HG03558 (cell line): ENCODE data around the gene ROPN1L.
"Not testable (repeated sequence)": the region's sequence is repeated elsewhere in the genome, so short reads cannot be mapped to it uniquely, and the experiment has no call there.

Experiments
- ATAC-seq: cut with Tn5 transposase; IDR thresholded peaks from one replicate; pipeline ENCODE4 v1.9.1; 2021; ENCODE audit warnings: moderate number of reproducible peaks; ENCODE audit not compliant: unreplicated experiment; ENCODE audit errors: extremely low read depth

Gene ROPN1L

DNA sequence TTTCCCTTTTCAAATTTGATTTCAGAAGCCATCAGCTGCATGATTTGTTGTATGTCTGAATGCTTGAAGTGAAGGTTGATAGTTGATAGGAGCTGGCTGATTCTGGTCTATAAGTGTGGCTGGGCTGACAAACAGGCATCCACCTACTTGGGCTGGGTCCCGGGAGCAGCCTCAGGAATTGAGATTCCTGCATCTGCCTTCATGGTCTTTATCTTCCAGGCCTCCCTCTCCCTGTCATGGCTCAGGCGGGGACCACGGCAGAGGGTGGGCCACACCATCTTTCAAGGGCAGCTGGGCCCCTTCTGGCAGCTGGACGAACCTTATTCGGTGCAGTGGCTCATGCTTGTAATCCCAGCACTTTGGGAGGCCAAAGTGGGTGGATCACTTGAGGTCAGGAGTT lies 55.9 kb downstream of the ROPN1L start:
- ATAC-seq = no peak

DNA sequence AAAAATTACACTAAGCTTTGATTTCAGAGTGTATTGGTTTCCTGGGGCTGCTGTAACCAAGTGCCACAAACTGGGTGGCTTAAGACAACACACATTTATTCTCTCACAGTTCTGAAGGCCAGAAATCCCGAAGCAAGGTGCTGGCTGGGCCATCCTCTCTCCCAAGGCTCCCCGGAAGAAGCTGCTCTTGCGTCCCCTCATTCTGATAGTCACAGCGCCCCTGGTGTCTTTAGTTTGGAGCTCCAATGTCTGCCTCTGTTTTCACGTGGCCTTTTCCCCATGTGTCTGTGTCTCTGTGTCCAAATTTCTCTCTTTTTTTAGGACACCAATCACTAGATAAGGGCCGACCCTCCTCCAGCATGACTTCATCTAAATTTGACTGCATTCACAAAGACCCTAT lies 56.7 kb downstream of the ROPN1L start:
- ATAC-seq = no peak

DNA sequence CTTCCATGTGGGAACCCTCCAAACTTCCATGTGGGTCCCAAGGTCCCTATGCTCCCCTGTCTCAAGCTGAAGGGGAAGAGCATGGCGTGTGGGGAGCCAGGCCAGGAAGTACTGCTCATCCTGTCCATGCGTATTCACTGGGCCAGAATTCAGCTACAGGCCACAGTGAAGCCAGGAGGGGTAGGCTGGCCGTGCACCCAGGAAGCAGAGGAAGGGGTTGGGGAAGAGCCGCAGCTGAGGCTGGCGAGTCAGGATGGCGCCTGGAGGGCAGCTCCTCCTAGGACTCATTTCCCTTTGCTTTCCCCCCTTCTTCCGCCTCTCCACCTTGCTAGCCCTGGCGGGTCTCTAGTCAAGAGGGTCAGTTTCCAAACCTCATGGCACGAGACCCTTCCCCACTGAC lies 57.4 kb downstream of the ROPN1L start:
- no peak for ATAC-seq

- ATAC-seq = no peak
Observed at GRCh38 chr5:10499776-10500175, 58.1 kb downstream of the ROPN1L start.

DNA sequence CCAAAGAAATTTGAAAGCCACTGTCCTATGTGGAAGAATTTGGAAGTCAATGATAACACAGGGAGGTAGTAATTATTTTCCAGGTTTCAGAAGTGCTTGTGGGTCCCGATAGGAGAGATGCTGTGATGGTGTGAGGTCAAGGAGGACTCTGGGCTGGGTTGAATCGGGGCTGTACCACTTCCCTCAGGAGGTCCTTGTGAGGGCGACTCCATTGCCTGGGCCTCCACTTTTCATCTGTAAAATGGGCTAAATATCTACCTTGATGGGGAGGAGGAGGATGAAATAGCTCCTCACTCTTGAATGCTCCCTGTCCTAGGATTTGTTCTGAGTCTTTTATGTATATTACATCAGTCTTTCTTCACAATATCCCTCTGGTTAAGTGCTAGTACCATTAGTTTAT lies 59.0 kb downstream of the ROPN1L start:
- ATAC-seq = no peak

- ATAC-seq = no peak
Observed at GRCh38 chr5:10501554-10502075, 59.9 kb downstream of the ROPN1L start.

GRCh38 chr5:10502130-10502529 lies 60.5 kb downstream of the ROPN1L start:
- no peak for ATAC-seq

DNA sequence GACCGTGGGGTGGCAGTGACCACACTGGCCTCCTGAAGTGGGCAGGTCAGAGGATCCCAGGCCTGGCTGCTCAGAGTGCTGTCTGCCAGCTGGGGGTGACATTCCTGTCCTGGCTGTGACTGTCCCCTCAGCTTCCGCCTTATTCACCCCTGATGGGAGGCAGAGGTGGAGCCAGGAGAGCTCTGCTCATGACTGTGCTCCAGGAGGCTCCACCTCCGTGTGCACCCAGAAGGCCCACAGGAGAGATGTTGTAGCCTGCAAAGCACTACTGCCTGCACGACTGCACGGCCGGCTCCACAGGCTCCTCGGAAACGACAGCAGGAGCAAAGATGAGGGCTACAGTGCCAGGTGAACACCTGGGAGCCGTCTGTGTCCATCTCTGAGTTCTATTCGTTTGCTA lies 60.9 kb downstream of the ROPN1L start:
- ATAC-seq = no peak

DNA sequence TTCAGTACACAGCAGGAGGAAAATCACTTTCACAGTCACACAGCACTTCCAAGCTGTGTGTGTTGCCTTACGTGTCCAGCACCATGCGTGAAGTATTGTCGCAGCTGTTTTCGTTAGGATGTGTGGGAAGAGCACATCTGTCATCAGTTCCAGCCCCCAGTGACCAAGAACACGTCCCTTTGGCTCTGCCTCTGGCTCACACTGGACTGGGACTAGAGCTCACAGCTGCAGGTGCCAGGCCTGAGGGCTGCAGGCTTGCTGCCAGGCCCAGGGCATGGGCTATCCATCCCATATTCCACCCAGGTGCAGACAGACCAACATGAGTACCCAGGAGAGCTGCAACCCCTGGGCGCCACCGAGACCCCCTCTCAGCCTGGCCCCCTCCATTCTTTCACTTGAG lies 61.6 kb downstream of the ROPN1L start:
- ATAC-seq = no peak

DNA sequence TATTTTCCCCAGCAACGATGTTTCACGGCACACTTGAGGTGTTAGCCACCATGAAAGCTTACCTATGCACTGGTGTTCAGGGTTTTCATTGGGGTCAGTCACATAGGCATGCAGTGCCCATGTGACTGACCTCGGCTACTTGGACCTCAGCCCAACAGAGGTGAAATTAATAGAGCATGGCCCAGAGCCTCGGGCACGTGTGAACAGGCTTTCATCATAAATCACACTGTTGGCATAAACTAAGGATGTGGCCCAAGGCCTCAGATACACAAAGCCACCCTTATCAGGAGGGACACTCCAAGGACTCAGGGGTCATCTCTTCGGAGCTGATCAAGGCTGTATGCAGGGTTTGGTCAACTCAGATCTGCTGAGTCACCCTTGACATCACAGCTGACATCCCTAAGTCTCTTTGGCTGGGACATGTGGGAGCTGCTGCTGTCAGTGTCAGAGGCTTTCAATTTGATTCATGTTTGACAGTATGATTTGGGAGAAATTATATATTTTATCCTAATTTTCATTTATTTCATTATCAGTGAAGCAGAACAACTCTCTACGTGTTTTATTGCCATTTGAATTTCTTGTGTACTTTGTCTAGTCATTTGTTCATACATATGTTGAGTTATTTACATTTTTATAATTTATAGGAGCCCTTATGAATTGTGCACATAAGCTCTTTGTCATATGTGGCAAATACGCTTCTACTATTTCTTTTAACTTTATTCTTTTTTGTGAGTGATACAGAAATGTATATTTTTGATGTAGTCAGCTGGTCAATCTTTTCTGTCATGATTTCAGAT lies 62.5 kb downstream of the ROPN1L start:
- no peak for ATAC-seq

GRCh38 chr5:10505517-10506095 lies 63.9 kb downstream of the ROPN1L start:
- peak; percentile 66 for ATAC-seq

- no peak for ATAC-seq
Observed at GRCh38 chr5:10506535-10506934, 64.9 kb downstream of the ROPN1L start.

DNA sequence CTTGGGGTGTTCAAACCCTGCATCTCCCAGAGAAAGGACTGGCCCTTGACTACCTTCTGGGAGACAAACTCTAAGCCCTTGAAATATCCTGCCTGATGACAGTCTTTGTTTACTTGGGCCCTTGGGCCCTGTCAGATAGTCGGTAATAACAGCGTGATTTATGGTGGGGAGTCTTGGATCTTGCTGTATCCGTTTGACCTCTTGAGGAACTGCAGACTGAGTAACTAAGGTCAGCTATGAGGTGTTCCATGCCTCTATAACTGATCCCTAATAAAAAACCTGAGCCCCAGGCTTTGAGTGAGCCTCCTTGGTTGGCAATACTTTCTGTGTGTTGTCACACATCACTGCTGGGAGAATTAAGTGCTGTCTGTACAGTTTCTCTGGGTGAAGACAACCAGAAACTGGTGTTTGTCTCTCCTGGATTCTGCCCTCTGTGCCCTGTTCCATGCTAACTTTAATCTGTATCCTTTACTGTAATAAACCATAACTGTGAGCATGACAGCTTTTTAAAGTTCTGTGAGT lies 66.0 kb downstream of the ROPN1L start:
- ATAC-seq = no peak

GRCh38 chr5:10509575-10509974 lies 67.9 kb downstream of the ROPN1L start:
- no peak for ATAC-seq

DNA sequence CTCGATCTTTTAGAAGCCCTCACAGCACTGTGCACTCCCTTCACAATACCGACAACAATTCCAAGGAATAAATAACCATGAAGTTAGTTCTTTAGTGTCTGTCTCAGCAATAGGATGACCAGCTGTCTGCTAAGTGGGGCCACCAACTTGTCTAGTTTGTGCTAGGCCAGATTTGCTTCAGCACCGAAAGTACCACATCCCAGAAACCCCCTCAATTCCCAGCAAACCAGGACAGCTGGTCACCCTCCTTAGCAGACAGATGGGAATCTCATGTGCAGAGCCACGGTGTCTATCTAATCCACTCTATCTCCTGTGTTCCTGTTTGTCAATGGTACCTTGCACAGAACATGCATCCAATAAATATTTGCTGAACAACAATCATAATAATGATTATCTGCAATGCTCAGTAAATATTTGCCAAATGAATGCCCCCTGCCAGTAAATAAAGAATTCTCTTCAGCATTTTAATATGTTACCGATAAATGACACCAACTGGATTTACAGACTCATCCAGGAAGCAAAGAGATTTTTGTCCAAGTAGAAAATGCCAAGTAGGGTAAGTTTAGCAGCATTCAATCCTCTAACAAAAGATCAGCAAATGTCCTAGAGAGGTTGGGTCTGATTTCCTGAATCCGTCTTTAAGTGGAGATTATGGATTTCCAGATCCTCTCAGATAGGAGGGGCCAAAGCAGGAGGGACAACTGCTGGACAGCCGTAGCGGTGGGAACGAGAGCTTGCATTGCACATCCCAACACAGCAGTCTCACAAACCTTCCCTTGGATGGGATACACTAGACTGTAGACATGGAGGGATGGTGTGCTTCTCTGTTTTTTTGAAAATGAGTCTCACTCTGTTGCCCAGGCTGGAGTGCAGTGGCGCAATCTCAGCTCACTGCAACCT lies 70.3 kb downstream of the ROPN1L start:
- ATAC-seq = no peak

DNA sequence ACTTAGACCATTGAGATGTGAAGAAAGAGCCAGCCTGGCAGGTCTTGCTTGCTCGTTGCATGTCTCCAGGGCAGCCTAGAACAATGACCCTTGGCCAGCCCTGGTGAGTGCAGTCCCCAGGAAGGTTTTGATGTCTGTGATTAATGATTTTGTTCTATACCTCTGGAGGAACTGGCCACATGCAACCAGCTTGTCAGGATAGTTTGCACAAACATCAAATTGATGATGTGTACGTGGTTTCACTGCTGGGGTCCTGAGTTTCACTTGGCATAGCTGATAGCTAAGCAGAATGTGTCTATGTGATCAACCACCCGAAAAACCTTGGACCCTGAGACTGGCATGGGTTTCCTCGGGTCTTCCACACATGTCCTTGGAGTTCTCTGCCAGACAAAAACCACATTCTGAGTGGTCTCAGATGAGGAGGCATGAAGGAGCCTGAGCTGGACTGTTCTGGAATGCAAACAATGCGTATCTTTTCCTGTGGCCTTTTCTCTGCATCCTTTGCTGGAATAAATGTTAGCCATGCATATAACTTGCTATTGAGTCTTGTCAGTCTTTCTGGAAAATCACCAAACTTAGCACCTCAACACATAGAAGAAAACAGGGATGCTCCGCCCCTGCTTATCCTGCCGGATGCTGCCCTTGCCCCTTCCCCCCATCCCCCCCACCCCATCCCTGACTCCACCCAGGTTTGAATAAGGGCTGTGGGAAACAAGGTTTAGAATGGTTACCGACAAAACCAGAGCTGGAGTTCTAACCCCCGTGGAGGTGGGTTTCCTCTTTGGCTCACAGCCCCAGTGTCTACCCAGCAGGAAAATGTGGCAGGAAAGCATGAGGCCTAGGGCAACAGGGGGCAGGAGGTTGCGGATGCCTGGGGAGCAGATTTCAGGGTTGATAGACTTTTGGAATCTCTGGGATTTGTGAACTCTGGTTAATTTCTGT lies 72.1 kb downstream of the ROPN1L start:
- no peak for ATAC-seq

DNA sequence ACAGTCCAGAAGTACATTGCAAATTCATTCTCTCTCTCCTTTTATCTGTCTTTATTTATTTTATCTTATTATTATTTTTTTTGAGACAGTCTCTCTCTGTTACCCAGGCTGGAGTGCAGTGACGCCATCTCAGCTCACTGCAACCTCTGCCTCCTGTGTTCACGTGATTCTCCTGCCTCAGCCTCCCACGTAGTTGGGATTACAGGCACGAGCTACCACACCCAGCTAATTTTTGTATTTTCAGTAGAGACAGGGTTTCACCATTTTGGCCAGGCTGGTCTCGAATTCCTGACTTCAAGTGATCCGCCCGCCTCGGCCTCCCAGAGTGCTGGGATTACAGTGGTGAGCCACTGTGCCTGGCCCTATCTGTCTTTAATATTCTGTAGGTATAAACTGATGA lies 72.9 kb downstream of the ROPN1L start:
- ATAC-seq = not testable (repeated sequence)
